Nephron (organoid): ENCODE results near the gene JMY.
A peak's percentile ranks its signal among the peaks of the same experiment; 100 is the strongest.

Experiments
- H3K27ac Mint-ChIP-seq, 3 experiments: 2 replicates each; pipeline ENCODE4 v1.8.0; 2020; ENCODE audit warnings: mixed read lengths in 3 of 3, mild to moderate bottlenecking in 2 of 3, moderate library complexity in 1 of 3
- H3K27me3 Mint-ChIP-seq: 2 replicates; pipeline ENCODE4 v1.8.0; 2021; ENCODE audit warnings: low read depth, mild to moderate bottlenecking, moderate library complexity, mixed read lengths
- H3K36me3 Mint-ChIP-seq: 2 replicates; pipeline ENCODE4 v1.8.0; 2020; ENCODE audit warnings: low read depth, mixed read lengths
- H3K4me1 Mint-ChIP-seq: 2 replicates; pipeline ENCODE4 v1.8.0; 2020; ENCODE audit warnings: mixed read lengths
- H3K4me3 Mint-ChIP-seq, 3 experiments: 2 replicates each; pipeline ENCODE4 v1.8.0; 2020; ENCODE audit warnings: mild to moderate bottlenecking in 3 of 3, mixed read lengths in 3 of 3, moderate library complexity in 2 of 3
- H3K9me3 Mint-ChIP-seq: 2 replicates; pipeline ENCODE4 v1.8.0; 2020; ENCODE audit warnings: mixed read lengths
- TF ChIP-seq, protein P1 (sequence below), 3 experiments: fragments of 200-600 bp; sonication (generic); IDR thresholded peaks; one replicate each; pipeline ENCODE4 v1.5.0; 2021; ENCODE audit warnings: antibody characterized with exemption in 3 of 3; ENCODE audit not compliant: unreplicated experiment in 3 of 3

Gene JMY, protein sequence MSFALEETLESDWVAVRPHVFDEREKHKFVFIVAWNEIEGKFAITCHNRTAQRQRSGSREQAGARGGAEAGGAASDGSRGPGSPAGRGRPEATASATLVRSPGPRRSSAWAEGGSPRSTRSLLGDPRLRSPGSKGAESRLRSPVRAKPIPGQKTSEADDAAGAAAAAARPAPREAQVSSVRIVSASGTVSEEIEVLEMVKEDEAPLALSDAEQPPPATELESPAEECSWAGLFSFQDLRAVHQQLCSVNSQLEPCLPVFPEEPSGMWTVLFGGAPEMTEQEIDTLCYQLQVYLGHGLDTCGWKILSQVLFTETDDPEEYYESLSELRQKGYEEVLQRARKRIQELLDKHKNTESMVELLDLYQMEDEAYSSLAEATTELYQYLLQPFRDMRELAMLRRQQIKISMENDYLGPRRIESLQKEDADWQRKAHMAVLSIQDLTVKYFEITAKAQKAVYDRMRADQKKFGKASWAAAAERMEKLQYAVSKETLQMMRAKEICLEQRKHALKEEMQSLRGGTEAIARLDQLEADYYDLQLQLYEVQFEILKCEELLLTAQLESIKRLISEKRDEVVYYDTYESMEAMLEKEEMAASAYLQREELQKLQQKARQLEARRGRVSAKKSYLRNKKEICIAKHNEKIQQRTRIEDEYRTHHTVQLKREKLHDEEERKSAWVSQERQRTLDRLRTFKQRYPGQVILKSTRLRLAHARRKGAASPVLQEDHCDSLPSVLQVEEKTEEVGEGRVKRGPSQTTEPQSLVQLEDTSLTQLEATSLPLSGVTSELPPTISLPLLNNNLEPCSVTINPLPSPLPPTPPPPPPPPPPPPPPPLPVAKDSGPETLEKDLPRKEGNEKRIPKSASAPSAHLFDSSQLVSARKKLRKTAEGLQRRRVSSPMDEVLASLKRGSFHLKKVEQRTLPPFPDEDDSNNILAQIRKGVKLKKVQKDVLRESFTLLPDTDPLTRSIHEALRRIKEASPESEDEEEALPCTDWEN

DNA sequence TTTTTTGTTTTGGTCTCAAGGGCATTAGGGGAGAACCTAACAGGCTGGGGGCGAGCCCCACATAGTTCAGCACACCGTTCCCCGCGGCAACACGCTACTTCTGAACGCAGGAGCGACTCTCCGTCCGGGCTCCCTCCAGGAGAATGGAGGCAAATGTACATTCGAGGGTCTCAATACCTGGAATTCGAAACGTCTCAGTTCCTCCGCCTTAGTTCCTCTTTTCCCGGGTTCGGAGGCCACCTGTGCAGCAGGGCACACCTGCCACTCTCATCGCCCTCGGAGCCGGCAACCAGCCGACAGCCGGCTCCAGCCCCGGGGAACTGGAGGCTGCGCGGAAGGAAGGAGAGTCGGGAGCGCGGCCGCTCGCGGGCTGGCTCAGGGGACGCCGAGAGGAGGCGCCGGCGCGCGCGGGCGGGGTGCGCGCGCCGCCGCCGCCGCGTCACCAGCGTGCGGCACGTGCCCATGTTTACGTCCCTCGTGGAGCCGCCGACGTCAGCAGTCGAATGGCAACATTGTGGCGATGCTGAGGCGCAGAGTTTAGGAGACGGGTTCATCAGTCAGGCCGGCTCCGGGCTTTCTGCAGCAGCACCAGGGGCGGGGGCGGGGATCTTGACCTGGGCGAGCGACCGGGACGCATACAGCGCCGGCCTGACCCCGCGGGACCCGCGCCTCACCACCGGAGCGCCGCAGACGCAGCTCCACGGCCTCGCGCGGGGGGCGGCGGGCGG is at the start of gene JMY:
TSS of gene JMY (plus strand) at position 498 of the 728 bp plus-strand sequence. CDS start 520 bp downstream, outside the sequence.
- peak within 1 kb of the TSS; percentile 95 to 97 (median 96) for H3K4me3 Mint-ChIP-seq
- H3K27ac Mint-ChIP-seq = peak within 1 kb of the TSS; percentile 83 to 95 (median 90)

GRCh38 chr5:79186455-79186854 is 49.5 kb upstream of the JMY start:
- Mint-ChIP-seq H3K4me1 (no peaks in the 10 kb centered on the region), H3K27ac (no peak overlapping the region), H3K9me3 (no peaks in the 10 kb centered on the region), H3K36me3 (no peaks in the 10 kb centered on the region), H3K27me3 (no peaks in the 10 kb centered on the region), H3K4me3 (no peak overlapping the region)
- TF ChIP-seq, protein P1, sequence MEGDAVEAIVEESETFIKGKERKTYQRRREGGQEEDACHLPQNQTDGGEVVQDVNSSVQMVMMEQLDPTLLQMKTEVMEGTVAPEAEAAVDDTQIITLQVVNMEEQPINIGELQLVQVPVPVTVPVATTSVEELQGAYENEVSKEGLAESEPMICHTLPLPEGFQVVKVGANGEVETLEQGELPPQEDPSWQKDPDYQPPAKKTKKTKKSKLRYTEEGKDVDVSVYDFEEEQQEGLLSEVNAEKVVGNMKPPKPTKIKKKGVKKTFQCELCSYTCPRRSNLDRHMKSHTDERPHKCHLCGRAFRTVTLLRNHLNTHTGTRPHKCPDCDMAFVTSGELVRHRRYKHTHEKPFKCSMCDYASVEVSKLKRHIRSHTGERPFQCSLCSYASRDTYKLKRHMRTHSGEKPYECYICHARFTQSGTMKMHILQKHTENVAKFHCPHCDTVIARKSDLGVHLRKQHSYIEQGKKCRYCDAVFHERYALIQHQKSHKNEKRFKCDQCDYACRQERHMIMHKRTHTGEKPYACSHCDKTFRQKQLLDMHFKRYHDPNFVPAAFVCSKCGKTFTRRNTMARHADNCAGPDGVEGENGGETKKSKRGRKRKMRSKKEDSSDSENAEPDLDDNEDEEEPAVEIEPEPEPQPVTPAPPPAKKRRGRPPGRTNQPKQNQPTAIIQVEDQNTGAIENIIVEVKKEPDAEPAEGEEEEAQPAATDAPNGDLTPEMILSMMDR (IDR thresholded peaks at IDR 0.05; ENCODE audit: unreplicated experiment in 3 of 3) = no peak

More for the DNA sequence above, at the start of gene JMY:
- TF ChIP-seq, protein P1 (IDR thresholded peaks at IDR 0.05; ENCODE audit: unreplicated experiment in 3 of 3) = no peak
- Mint-ChIP-seq H3K9me3 (no peaks in the 10 kb centered on the region), H3K4me1 (peaks cover 27% of the 10 kb centered on the region), H3K36me3 (peaks cover 5% of the 10 kb centered on the region), H3K27me3 (peaks cover 10% of the 10 kb centered on the region)

GRCh38 chr5:79189439-79190234 is 46.3 kb upstream of the JMY start:
- Mint-ChIP-seq H3K27ac (no peak overlapping the region), H3K36me3 (no peaks in the 10 kb centered on the region), H3K27me3 (no peaks in the 10 kb centered on the region), H3K4me1 (no peaks in the 10 kb centered on the region), H3K9me3 (no peaks in the 10 kb centered on the region), H3K4me3 (no peak overlapping the region)
- TF ChIP-seq, protein P1 (IDR thresholded peaks at IDR 0.05; ENCODE audit: unreplicated experiment in 3 of 3) = no peak

- TF ChIP-seq, protein P1 (IDR thresholded peaks at IDR 0.05; ENCODE audit: unreplicated experiment in 3 of 3) = no peak
- no peak overlapping the region for H3K27ac Mint-ChIP-seq
- no peak overlapping the region for H3K4me3 Mint-ChIP-seq
- H3K36me3 Mint-ChIP-seq = no peaks in the 10 kb centered on the region
- no peaks in the 10 kb centered on the region for H3K27me3 Mint-ChIP-seq
- no peaks in the 10 kb centered on the region for H3K9me3 Mint-ChIP-seq
- no peaks in the 10 kb centered on the region for H3K4me1 Mint-ChIP-seq
Observed at GRCh38 chr5:79190235-79190529, 45.7 kb upstream of the JMY start.

- TF ChIP-seq, protein P1 (IDR thresholded peaks at IDR 0.05; ENCODE audit: unreplicated experiment in 3 of 3) = no peak
- Mint-ChIP-seq H3K36me3 (no peaks in the 10 kb centered on the region), H3K27me3 (no peaks in the 10 kb centered on the region), H3K27ac (no peak overlapping the region), H3K4me1 (no peaks in the 10 kb centered on the region), H3K9me3 (no peaks in the 10 kb centered on the region), H3K4me3 (no peak overlapping the region)
Observed at GRCh38 chr5:79191457-79191856, 44.5 kb upstream of the JMY start.
